ENCODE measurements around the gene C16orf89.
"Not testable (repeated sequence)": the region's sequence is repeated elsewhere in the genome, so short reads cannot be mapped to it uniquely, and the experiment has no call there.

The C16orf89 gene

DNA sequence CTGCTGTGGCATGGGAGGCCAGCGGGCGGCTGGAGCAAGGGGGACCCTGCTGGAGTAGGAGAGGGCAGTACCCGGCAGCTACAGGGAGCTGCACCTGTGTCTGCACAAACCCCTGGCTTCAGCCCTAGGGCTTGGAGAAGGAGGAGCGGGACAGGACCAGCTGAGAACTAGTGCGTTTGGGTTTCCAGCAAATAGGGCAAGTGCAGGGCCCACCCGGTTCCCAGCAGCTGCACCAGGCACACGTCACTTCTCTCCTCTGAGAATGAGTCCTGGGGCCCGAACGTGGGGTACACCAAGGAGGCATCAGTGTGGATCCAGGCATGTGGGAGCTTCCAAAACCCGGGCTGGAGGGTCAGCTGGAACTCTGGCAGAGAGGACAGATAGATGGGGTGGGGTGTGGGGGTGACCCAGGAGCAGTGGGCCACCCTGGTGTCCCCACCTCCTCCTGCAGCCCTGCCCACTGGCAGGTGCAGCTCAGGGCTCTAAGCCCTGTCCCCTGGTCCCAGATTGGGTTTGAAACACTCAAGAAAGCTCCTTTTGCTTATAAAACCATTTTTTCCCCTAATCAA lies 5.6 kb downstream of the C16orf89 start:
- no peak for DNase-seq (ENCODE audit: low spot score)

DNA sequence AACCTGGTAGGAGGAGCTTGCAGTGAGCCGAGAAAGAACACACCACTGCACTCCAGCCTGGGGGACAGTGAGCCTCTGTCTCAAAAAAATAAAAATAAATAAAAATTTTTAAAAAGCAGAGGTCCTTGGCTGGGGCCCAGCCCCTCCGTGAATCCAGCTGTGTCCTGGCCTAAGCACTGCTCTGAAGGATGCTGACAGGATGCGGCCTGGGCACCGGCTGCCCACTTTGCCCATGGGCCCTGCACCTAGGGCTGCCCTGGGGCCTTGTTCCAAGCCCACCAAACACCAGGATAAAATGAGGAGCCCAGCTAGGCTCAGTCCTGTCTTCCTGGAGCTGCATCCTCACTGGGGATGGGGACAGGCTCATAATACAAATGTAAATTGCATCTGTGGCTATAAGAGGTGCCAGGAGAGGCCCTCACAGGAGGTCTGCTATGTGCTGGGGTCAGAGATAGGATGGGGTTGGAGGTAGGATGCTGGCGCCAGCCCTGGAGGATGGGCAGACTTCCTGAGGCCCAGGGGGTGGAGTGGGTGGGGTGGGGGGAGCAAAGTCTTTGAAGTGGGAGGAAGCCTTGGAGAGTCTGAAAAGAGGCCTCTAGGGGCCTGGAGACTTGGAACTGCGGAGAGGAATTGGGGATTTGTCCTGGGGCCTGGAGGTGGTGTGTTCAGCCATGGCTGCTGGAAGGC lies 6.2 kb downstream of the C16orf89 start:
- no peak for DNase-seq (ENCODE audit: low spot score)

- peak; percentile 24 for DNase-seq (ENCODE audit: low spot score)
Measured at GRCh38 chr16:5058476-5058875, 7.3 kb downstream of the C16orf89 start.

GRCh38 chr16:5056352-5056751 lies 9.4 kb downstream of the C16orf89 start:
- no peak for DNase-seq (ENCODE audit: low spot score)

GRCh38 chr16:5054876-5055865 lies 10.6 kb downstream of the C16orf89 start:
- DNase-seq (ENCODE audit: low spot score): no peak

DNA sequence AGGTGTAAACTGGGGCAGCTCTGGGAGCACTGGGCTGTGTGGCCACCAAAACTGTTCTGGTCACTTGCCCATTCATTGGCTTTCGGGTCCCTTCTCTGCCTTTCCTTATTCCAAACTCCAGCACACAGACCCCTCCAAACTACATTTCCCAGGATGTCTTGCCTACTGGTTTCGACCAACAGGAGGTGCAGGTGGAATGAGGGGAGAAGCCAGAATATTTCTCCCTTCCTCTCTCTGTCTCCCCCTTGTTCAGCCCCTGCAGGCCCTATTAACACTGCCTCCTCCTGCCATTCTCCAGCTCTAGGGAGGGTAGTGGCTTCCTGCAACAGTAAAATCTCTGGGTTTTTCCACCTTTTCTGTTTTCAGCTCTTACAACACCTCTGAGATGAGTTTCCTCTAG lies 18.8 kb downstream of the C16orf89 start:
- no peak for DNase-seq (ENCODE audit: low spot score)

GRCh38 chr16:5045499-5046115 lies 20.1 kb downstream of the C16orf89 start:
- no peak for DNase-seq (ENCODE audit: low spot score)

- not testable (repeated sequence) for DNase-seq (ENCODE audit: low spot score)
Measured at GRCh38 chr16:5044581-5044980, 21.2 kb downstream of the C16orf89 start.

GRCh38 chr16:5044011-5044540 lies 21.7 kb downstream of the C16orf89 start:
- no peak for DNase-seq (ENCODE audit: low spot score)

- peak; percentile 92 for DNase-seq (ENCODE audit: low spot score)
Measured at GRCh38 chr16:5042574-5043171, 23.1 kb downstream of the C16orf89 start.

DNA sequence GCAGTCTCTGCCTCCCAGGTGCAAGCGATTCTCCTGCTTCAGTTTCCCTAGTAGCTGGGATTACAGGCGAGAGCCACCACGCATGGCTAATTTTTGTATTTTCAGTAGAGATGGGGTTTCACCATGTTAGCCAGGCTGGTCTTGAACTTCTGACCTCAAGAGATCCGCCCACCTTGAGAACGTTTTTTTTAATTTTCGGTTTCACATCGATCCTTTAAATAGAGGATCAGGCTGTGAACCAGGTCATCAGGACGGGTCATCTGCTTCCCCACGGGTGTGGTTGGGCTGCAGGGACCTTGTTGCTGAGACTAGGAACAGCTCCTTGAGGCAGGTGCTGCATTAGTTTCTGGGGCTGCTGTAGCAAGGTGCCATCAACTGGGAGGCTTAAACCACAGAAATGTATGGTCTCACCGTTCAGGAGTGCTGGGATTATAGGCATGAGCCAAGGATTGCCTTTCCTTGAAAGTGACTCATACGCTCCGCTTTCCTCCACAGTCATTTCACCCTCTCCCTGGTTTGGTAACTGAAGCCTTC lies 24.1 kb downstream of the C16orf89 start:
- peak; percentile 73 for DNase-seq (ENCODE audit: low spot score)

DNA sequence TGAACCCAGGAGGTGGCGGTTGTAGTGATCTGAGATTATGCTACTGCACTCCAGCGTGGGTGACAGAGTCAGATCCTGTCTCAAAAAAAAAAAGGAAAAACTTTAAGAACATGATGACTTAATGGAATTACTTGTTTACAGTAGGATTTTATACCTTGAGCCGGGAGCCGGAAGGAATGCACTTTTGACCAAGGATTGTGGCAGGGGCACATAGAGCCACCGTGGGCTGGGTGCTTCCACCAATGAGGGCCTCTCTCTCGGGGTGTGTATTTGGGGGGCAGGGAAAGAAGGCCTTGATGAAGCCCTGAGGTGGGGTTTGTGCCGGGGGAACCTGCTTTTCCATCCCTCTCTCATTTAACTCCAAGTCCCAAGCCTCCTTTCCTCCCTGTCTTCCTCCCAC lies 25.3 kb downstream of the C16orf89 start:
- no peak for DNase-seq (ENCODE audit: low spot score)

- DNase-seq (ENCODE audit: low spot score): no peak
Measured at GRCh38 chr16:5036228-5037156, 29.3 kb downstream of the C16orf89 start.

- no peak for DNase-seq (ENCODE audit: low spot score)
Measured at GRCh38 chr16:5035909-5036227, 29.9 kb downstream of the C16orf89 start.

- no peak for DNase-seq (ENCODE audit: low spot score)
Measured at GRCh38 chr16:5034167-5034523, 31.6 kb downstream of the C16orf89 start.

DNA sequence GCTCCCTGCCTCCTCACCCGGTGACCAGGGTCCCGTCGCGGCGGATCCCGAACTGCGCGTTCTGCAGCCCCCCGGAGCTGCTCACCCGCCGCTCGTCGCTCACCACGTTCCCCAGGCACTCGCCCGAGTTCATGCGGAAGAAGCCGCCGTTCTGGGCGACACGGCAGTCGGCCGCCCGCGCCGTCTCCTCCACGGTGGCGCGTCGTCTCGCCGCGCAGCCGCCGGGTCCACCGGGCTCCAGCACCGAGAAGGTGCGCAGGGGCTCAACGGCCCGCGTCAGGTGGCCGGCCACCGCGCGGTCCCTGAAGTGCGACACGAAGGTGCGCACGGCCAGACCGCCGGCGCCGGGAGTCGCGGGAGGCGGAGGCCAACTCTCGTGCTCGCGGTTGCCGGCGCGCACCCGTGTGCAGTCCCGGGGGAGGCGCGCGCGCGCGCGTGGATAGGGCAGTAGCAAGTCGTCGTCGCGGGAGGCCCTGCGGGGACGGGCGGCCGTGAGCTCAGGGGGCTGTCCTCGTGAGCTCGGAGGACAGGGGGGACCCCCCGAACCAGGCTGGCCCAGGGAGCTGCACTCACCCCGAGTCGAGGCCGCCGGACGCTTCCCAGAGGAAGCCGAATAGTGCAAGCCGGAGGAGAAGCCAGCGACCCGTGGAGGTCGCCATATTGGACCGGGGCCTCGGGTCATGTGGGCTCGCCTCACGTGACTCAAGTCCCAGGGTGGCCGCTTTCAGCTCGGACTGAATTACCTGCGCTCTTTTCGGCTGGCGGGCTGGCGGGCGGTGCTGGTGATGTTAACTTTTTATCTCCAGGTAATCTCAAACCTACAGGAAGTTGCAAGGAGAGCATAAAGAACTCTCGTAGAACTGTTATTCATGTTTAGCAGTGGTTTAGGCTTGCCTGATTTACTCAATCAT lies 32.2 kb downstream of the C16orf89 start, which contains the start of gene NAGPA:
Gene NAGPA (minus strand): TSS at position 680 of the 911 bp plus-strand sequence. CDS start 21 bp downstream, at position 659.
- peak; percentile 85 for DNase-seq (ENCODE audit: low spot score)

DNA sequence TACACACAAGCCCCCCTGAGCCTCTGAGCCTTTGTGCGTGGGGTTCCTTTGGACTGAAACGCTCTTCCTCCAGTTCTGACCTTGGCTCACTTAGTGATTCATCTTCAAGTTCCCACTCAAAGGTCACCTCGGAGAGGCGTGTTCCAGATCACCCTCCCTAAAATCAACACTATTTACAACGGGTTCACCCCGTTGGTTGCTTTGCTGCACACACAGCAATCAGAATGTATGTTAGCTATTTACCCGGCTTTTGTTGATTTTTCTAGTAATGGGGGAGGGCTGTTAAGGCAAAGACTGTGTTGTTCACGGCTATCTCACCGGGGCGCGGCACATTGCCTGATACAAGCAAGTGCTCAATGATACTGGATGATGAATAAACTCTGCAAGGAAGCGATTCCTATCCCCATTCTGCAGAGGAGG lies 33.0 kb downstream of the C16orf89 start:
- peak; percentile 49 for DNase-seq (ENCODE audit: low spot score)

DNA sequence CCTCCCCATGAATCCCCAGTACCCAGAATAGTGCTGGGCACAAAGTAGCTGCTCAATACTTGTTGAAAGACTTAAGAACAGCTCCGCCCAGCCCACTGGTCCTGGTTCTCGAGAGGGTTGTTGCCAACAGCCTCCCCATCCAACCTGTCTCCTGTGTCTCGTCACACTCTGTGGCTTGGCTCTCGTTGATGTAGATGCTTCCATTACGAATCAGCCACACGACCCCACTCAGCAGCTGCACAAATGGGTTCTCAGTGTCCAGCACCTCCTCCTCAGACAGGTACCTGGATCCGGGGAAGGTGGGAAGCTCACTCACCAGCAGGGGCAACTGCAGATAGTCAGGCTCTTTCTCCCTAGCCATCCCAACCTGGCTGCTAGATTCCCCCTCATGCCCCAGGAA lies 34.2 kb downstream of the C16orf89 start:
- DNase-seq (ENCODE audit: low spot score): no peak

- no peak for DNase-seq (ENCODE audit: low spot score)
Measured at GRCh38 chr16:5030251-5030870, 35.4 kb downstream of the C16orf89 start.
